ENCODE data around the gene HTR2B. TPM values are rescaled to one million over a fixed set of nuclear protein-coding genes. Genes with fewer than 3 reads are reported as not detected.

The HTR2B gene
- total RNA-seq, 1 donor from 2014 or later = not detected

DNA sequence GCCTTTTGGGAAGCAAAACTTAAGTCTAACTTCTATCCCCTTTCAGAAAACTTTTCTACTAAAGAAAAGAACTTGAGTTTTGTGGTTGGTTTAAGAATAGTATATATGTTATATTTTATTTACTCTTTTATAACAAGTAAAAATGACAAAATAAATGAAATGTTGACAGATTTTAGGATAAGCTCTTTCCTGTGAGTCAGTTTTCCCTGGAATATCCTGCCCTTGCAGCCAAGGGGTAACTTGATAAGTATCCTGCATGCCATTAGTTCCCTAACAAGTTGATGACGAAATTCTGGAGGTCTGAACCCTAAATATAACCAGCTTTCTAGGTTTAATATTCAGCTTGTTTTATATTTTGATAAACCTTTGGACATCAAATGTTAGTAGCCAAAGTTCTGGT is 7.3 kb upstream of the HTR2B start:
- Mint-ChIP-seq H3K36me3 (ENCODE audit: low read depth) (no peaks in the 10 kb centered on the region), H3K4me3 (no peak overlapping the region), H3K27me3 (ENCODE audit: low read depth) (no peaks in the 10 kb centered on the region), H3K4me1 (no peaks in the 10 kb centered on the region), H3K9me3 (no peaks in the 10 kb centered on the region), H3K27ac (ENCODE audit: unreplicated experiment) (no peak overlapping the region)
- TF ChIP-seq CTCF (conservative IDR thresholded peaks at IDR 0.05) = no peak
- DNase-seq (ENCODE audit: low read depth, low spot score) = no peak

- no peak overlapping the region for H3K4me3 Mint-ChIP-seq
- H3K36me3 Mint-ChIP-seq (ENCODE audit: low read depth) = no peaks in the 10 kb centered on the region
- no peaks in the 10 kb centered on the region for H3K27me3 Mint-ChIP-seq (ENCODE audit: low read depth)
- DNase-seq (ENCODE audit: low read depth, low spot score) = no peak
- no peaks in the 10 kb centered on the region for H3K4me1 Mint-ChIP-seq
- no peak overlapping the region for H3K27ac Mint-ChIP-seq (ENCODE audit: unreplicated experiment)
- no peaks in the 10 kb centered on the region for H3K9me3 Mint-ChIP-seq
- TF ChIP-seq CTCF (conservative IDR thresholded peaks at IDR 0.05) = no peak
These were observed 5.7 kb upstream of the HTR2B start for GRCh38 chr2:231130336-231131056.

GRCh38 chr2:231129216-231129615 is 4.4 kb upstream of the HTR2B start:
- no peak for TF ChIP-seq CTCF (conservative IDR thresholded peaks at IDR 0.05)
- no peak for DNase-seq (ENCODE audit: low read depth, low spot score)
- H3K27ac Mint-ChIP-seq (ENCODE audit: unreplicated experiment) = no peak overlapping the region
- no peaks in the 10 kb centered on the region for H3K9me3 Mint-ChIP-seq
- H3K36me3 Mint-ChIP-seq (ENCODE audit: low read depth) = no peaks in the 10 kb centered on the region
- peaks cover 8% of the 10 kb centered on the region for H3K4me1 Mint-ChIP-seq
- no peak overlapping the region for H3K4me3 Mint-ChIP-seq
- no peaks in the 10 kb centered on the region for H3K27me3 Mint-ChIP-seq (ENCODE audit: low read depth)

- no peak for TF ChIP-seq CTCF (conservative IDR thresholded peaks at IDR 0.05)
- no peak overlapping the region for H3K27ac Mint-ChIP-seq (ENCODE audit: unreplicated experiment)
- no peaks in the 10 kb centered on the region for H3K27me3 Mint-ChIP-seq (ENCODE audit: low read depth)
- peaks cover 13% of the 10 kb centered on the region for H3K4me1 Mint-ChIP-seq
- no peaks in the 10 kb centered on the region for H3K9me3 Mint-ChIP-seq
- no peak overlapping the region for H3K4me3 Mint-ChIP-seq
- H3K36me3 Mint-ChIP-seq (ENCODE audit: low read depth) = no peaks in the 10 kb centered on the region
- DNase-seq (ENCODE audit: low read depth, low spot score) = no peak
These were observed 3.7 kb upstream of the HTR2B start for GRCh38 chr2:231128541-231128940.

DNA sequence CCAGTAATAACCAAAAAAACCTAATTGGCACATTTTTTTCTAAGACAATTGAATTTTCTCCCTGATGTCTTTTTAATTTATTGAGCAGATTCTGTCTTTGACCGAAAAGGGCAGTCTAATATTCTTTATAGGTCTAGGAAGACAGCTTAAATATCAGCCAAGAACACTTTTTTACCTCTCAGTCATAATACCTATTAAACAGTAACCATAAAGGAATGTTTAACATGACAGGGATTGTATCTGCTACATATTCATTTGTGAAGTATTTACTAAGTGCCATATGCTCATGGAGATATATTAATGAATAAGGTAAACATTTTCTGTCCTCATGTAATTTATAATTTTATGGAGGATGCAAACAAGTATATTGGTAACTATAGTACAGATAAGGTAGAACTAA is 3.1 kb upstream of the HTR2B start:
- no peaks in the 10 kb centered on the region for H3K36me3 Mint-ChIP-seq (ENCODE audit: low read depth)
- no peak for TF ChIP-seq CTCF (conservative IDR thresholded peaks at IDR 0.05)
- DNase-seq (ENCODE audit: low read depth, low spot score) = no peak
- no peaks in the 10 kb centered on the region for H3K9me3 Mint-ChIP-seq
- H3K4me3 Mint-ChIP-seq = no peak overlapping the region
- H3K27me3 Mint-ChIP-seq (ENCODE audit: low read depth) = no peaks in the 10 kb centered on the region
- H3K27ac Mint-ChIP-seq (ENCODE audit: unreplicated experiment) = no peak overlapping the region
- H3K4me1 Mint-ChIP-seq = peaks cover 18% of the 10 kb centered on the region
